D721Med (cell line): Measurements from ENCODE around the gene PPP2R2D.

Source experiments
- DNase-seq: peaks from one replicate; pipeline ENCODE4 v3.0.0; 2011; ENCODE audit warnings: low spot score; ENCODE audit not compliant: insufficient read length
- FAIRE-seq: peaks from 2 replicates; lab custom pipeline; 2011; peaks lifted over from hg19 to GRCh38; lab: Jason Lieb, UNC
- TF ChIP-seq, protein P1 (sequence below): IDR thresholded peaks from 2 replicates; pipeline ENCODE4 v1.5.1; 2012; ENCODE audit warnings: mild to moderate bottlenecking, control low read depth; ENCODE audit not compliant: insufficient read depth; ENCODE audit errors: missing control alignments

PPP2R2D gene

DNA sequence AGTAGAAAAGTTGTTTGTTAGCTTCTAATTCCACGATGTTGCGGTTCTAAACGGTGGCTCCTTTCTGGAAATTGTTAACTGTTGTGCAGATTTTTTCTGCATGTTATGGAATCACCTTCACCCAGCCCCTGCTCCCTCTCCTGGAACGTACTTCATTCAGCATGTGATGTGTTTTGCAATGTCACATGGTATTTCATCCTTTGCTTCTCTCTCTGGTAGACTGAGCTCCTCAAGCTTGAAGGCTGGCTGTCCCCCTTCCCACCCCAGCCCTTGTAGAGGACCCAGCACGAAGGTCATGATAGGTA lies 4.4 kb downstream of the PPP2R2D start:
- TF ChIP-seq, protein P1, sequence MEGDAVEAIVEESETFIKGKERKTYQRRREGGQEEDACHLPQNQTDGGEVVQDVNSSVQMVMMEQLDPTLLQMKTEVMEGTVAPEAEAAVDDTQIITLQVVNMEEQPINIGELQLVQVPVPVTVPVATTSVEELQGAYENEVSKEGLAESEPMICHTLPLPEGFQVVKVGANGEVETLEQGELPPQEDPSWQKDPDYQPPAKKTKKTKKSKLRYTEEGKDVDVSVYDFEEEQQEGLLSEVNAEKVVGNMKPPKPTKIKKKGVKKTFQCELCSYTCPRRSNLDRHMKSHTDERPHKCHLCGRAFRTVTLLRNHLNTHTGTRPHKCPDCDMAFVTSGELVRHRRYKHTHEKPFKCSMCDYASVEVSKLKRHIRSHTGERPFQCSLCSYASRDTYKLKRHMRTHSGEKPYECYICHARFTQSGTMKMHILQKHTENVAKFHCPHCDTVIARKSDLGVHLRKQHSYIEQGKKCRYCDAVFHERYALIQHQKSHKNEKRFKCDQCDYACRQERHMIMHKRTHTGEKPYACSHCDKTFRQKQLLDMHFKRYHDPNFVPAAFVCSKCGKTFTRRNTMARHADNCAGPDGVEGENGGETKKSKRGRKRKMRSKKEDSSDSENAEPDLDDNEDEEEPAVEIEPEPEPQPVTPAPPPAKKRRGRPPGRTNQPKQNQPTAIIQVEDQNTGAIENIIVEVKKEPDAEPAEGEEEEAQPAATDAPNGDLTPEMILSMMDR: no peak
- no peak for FAIRE-seq

DNA sequence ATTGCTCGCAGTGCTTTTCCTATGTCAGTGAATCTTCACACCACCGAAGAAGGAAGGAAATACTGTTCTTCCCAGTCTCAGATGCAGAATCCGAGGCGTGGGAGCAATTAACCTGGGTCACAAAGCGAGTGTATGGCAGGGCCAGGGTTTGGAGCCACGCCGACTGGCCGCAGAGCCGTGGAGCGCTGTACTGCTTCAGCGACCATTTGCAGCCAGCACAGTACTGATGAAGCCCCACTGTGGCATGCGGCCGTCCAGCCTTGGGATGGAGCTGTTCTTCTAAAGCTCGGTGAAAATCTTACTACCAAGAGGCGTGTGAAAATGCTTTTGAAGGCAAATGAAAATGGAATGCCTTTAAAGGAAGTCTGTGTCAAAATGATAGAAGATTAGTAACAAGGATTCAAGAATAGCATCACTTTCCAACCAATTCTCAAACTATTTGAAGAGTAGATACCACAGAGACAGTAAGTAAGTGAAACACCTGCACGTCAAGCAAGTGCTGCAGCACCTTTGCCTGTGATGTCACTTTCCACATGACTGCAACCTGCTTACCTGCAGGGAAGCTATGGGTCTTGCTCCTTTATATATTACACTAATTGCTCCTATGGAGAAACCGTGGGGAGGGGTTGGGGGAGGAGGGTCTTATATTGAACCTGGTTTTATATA lies 4.9 kb downstream of the PPP2R2D start:
- FAIRE-seq: no peak
- DNase-seq: no peak
- TF ChIP-seq, protein P1: no peak

More for the DNA sequence above, 4.4 kb downstream of the PPP2R2D start:
- no peak for DNase-seq

DNA sequence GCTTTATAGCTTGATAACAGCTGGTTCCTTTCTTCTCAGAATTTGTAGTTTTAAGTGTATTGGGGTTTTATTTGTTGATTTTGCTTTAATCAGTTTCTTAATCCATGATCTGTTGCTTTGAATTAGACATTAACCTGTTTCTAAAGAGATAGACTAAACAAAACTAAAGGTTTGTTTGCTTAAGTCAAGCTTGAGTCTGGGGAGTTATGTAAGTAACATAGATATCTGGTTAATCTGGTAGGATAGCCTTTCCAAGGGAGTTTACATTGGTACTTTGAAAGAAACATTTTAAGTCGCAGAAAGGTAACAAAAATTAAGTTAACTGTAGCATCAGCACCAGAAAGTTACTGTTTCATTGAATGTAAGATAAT lies 5.4 kb downstream of the PPP2R2D start:
- TF ChIP-seq, protein P1: no peak
- DNase-seq (no peak), FAIRE-seq (no peak)

DNA sequence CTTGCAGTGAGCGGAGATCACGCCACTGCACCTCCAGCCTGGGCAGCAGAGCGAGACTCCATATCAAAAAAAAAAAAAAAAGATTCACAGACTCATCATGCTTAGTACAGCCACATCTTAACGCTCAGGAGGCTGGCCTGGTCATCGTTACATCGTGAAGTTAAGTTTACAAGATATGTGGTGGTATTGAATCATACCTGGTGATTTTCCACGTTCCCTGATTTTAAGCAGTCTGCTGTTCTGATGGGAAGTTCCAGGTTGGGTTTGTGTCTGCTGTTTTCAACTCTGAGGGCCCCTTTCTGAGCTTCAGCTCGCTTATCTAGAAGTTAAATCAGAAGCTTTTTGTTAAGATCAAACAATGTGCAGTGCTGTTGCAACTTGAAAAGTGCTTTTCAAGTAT lies 6.9 kb downstream of the PPP2R2D start:
- DNase-seq (no peak), FAIRE-seq (no peak)
- TF ChIP-seq, protein P1: no peak

DNA sequence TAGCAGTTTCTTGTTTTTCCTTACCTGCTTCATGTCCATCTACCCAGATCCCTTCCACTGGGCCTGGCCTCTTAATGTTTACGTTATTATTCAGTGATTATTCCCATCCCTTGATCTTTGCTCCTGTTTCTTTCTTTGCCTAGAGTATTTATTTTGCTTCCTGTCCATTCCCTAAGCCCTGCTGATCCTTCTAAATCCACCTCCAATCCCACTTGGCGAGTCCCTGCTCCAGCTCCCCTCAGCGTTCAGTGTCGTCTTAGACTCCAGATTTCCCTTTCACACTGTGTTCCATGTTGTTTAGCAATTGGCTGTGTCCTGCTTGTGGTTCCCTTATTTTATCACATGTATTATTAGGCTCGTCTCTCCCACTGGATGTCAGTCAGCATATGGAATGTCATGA lies 7.3 kb downstream of the PPP2R2D start:
- no peak for FAIRE-seq
- TF ChIP-seq, protein P1: no peak
- DNase-seq: no peak

- no peak for FAIRE-seq
- TF ChIP-seq, protein P1: no peak
Measured at GRCh38 chr10:131909014-131909808, 8.4 kb downstream of the PPP2R2D start.

GRCh38 chr10:131909929-131910328 lies 9.1 kb downstream of the PPP2R2D start:
- FAIRE-seq: no peak

More at GRCh38 chr10:131909014-131909808, 8.4 kb downstream of the PPP2R2D start:
- no peak for DNase-seq

More at GRCh38 chr10:131909929-131910328, 9.1 kb downstream of the PPP2R2D start:
- no peak for DNase-seq
- TF ChIP-seq, protein P1: no peak
